ENCODE measurements around the gene UBTD2. TPM values are rescaled to one million over a fixed set of nuclear protein-coding genes. Genes with fewer than 3 reads are reported as not detected.

The UBTD2 gene
- total and polyA plus RNA-seq, 10 donors = 4.9 to 13.9 (median 8.4) TPM

DNA sequence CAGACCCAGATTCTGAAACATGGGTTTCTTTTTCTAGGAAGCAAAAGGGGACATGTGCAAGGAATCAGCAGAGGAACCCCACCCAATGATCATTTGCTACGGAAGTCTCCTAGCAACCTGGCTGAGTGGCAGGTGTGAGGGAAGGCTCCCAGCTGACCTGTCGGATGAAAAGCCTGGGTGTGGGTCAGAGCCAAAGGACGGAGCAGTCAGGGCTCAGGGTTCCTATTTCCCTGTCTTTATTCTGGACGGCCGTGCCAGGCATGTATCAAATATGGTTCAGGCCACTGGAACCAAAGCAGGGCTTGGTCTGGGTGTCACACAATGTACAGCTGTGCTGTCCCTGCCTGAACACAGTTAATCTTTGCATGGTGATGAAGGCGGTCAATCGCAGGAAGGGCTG, 115.7 kb downstream of the UBTD2 start:
- 90 to 96% (median 93%) methylated on average over 7 of the region's 7 CpGs for WGBS, 5 donors
- no peaks in the 10 kb centered on the region for H3K9me3 ChIP-seq
- no peak overlapping the region for H3K4me3 ChIP-seq
- peaks cover 0 to 75% (median 5%) of the 10 kb centered on the region in 6 donors for H3K36me3 ChIP-seq
- H3K4me1 ChIP-seq = peaks cover 18 to 100% (median 86%) of the 10 kb centered on the region in 6 donors
- intact Hi-C loops (cut with DNase I; ENCODE audit: low total_unique reads) = no loop called here
- peak overlapping the region in 3 of 8 donors; percentile 0 to 60 (median 43) for H3K27ac ChIP-seq
- no peak for DNase-seq
- H3K27me3 ChIP-seq (replicated peaks in 1 of 7) = no peaks in the 10 kb centered on the region
- no peak for TF ChIP-seq POLR2AphosphoS5 (IDR thresholded peaks at IDR 0.05)
- no peak for TF ChIP-seq POLR2A (IDR thresholded peaks at IDR 0.05)

GRCh38 chr5:172166030-172166826, 117.3 kb downstream of the UBTD2 start:
- intact Hi-C loops (cut with DNase I; ENCODE audit: low total_unique reads) = no loop called here
- 88 to 96% (median 91%) methylated on average over 14 to 16 of the region's 16 CpGs for WGBS, 5 donors
- TF ChIP-seq CTCF (IDR thresholded peaks at IDR 0.05 in 8 of 11, conservative IDR thresholded peaks at IDR 0.05 in 3 of 11) = no peak
- no peak for TF ChIP-seq POLR2AphosphoS5 (IDR thresholded peaks at IDR 0.05)
- no peak for TF ChIP-seq POLR2A (IDR thresholded peaks at IDR 0.05)
- Histone ChIP-seq H3K4me1 (peaks cover 18 to 100% (median 89%) of the 10 kb centered on the region in 6 donors), H3K27ac (peak overlapping the region in 1 of 8 donors; percentile 2), H3K27me3 (replicated peaks in 1 of 7) (peaks cover 0 to 9% (median 0%) of the 10 kb centered on the region in 7 donors), H3K36me3 (peaks cover 0 to 77% (median 7%) of the 10 kb centered on the region in 6 donors), H3K9me3 (no peaks in the 10 kb centered on the region), H3K4me3 (no peak overlapping the region)
- DNase-seq = no peak

DNA sequence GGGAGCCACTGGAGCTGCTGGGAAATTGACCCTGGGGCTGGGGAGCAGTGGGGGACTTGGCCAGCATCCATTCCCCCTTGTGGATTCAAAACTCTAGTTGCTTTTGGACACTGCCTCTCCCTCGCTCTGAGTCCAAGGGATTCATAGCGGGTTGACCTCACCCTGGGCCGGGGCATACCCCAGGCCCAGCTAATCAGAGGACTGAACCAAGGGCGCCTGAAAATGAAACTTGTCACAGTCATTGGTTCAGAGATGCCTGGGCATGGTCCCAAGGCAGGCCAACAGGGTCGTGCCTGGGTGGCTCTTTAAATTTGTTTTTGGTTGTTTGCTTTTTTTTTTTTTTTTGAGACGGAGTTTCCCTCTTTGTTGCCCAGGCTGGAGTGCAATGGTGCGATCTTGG, 118.1 kb downstream of the UBTD2 start:
- intact Hi-C loops (cut with DNase I; ENCODE audit: low total_unique reads) = no loop called here
- TF ChIP-seq POLR2A (IDR thresholded peaks at IDR 0.05) = no peak
- TF ChIP-seq CTCF (IDR thresholded peaks at IDR 0.05 in 8 of 11, conservative IDR thresholded peaks at IDR 0.05 in 3 of 11) = no peak
- no peak for TF ChIP-seq POLR2AphosphoS5 (IDR thresholded peaks at IDR 0.05)
- H3K4me1 ChIP-seq = peaks cover 19 to 100% (median 88%) of the 10 kb centered on the region in 6 donors
- H3K27ac ChIP-seq = peak overlapping the region in 4 of 8 donors; percentile 14 to 56 (median 32)
- no peak for DNase-seq
- peaks cover 0 to 69% (median 7%) of the 10 kb centered on the region in 6 donors for H3K36me3 ChIP-seq
- H3K27me3 ChIP-seq (replicated peaks in 1 of 7) = peaks cover 0 to 17% (median 0%) of the 10 kb centered on the region in 7 donors
- WGBS, 5 donors = 62 to 79% (median 75%) methylated on average over 5 to 7 of the region's 7 CpGs
- no peak overlapping the region for H3K4me3 ChIP-seq
- no peaks in the 10 kb centered on the region for H3K9me3 ChIP-seq

- Histone ChIP-seq H3K36me3 (peaks cover 0 to 63% (median 6%) of the 10 kb centered on the region in 6 donors), H3K4me3 (no peak overlapping the region), H3K9me3 (no peaks in the 10 kb centered on the region), H3K4me1 (peaks cover 23 to 100% (median 89%) of the 10 kb centered on the region in 6 donors), H3K27ac (peak overlapping the region in 3 of 8 donors; percentile 15 to 56 (median 50)), H3K27me3 (replicated peaks in 1 of 7) (peaks cover 0 to 21% (median 0%) of the 10 kb centered on the region in 7 donors)
- DNase-seq = no peak
- intact Hi-C loops (cut with DNase I; ENCODE audit: low total_unique reads) = no loop called here
- 85 to 90% (median 88%) methylated on average over 9 to 13 of the region's 13 CpGs for WGBS, 5 donors
- TF ChIP-seq POLR2A (IDR thresholded peaks at IDR 0.05) (no peak), POLR2AphosphoS5 (IDR thresholded peaks at IDR 0.05) (peak in 1 of 3 donors; percentile 36)
These were observed 118.8 kb downstream of the UBTD2 start for GRCh38 chr5:172164769-172165212.

DNA sequence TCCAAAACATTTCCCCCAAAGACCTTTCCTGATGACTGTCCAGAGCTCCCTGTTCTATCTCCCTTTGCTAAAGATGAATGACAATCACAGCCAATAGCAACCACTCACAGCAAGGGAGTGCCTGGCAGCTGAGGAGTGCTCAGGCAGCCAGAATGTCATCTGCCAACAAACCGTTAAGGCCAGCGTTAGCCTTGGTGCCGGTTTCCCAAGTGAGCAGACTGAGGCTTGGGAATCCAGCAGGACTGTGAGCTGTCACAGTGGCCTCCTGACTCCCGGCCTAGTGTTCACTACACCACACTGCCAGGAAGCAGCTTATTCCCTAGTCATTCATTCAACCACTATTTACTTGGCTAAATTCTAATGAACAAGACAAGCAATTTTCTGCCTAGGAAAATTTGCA, 120.2 kb downstream of the UBTD2 start:
- H3K9me3 ChIP-seq = no peaks in the 10 kb centered on the region
- H3K36me3 ChIP-seq = peaks cover 0 to 50% (median 2%) of the 10 kb centered on the region in 6 donors
- TF ChIP-seq POLR2AphosphoS5 (IDR thresholded peaks at IDR 0.05) = no peak
- TF ChIP-seq POLR2A (IDR thresholded peaks at IDR 0.05) = no peak
- no peak for TF ChIP-seq CTCF (IDR thresholded peaks at IDR 0.05 in 8 of 11, conservative IDR thresholded peaks at IDR 0.05 in 3 of 11)
- intact Hi-C loops (cut with DNase I; ENCODE audit: low total_unique reads) = no loop called here
- H3K4me1 ChIP-seq = peaks cover 23 to 100% (median 90%) of the 10 kb centered on the region in 6 donors
- peak overlapping the region in 2 of 8 donors; percentile 2 to 39 for H3K27ac ChIP-seq
- H3K4me3 ChIP-seq = no peak overlapping the region
- peaks cover 0 to 34% (median 0%) of the 10 kb centered on the region in 7 donors for H3K27me3 ChIP-seq (replicated peaks in 1 of 7)
- DNase-seq = no peak
- WGBS, 5 donors = 73 to 82% (median 78%) methylated on average over 4 of the region's 4 CpGs
